A549 (cell line): Measurements from ENCODE around the gene CLDN7. TPM values are rescaled to one million over a fixed set of nuclear protein-coding genes. Genes with fewer than 3 reads are reported as not detected.

Experiments used
- ATAC-seq, 2 experiments: fragments of 200-7000 bp in 1 of 2; fragments of >200 bp in 1 of 2; cut with Nextera tagmentation in 1 of 2; cut with Tn5 transposase in 1 of 2; 3 replicates each; pipeline versions ENCODE4 v1.8.0 to v1.9.1; 2018 to 2020; ENCODE audit warnings: mild to moderate bottlenecking in 1 of 2, moderate library complexity in 1 of 2
- CTCF ChIA-PET: fragments of 300-600 bp; sonication (Branson Sonifier 250); formaldehyde crosslinking; extraction: SDS; loops from one replicate; lab custom pipeline; 2021; ENCODE audit warnings: antibody characterized with exemption, inconsistent platforms; lab: Yijun Ruan, JAX
- POLR2A ChIA-PET: fragments of 350-600 bp; formaldehyde crosslinking; extraction: SDS; loops from one replicate; lab custom pipeline; 2021; ENCODE audit warnings: antibody characterized with exemption, inconsistent platforms; lab: Yijun Ruan, JAX
- DNase-seq, 2 experiments: peaks; one replicate each; pipeline versions ENCODE4 v3.0.0 to v3.0.0-alpha.2; 2011 to 2016; ENCODE audit warnings: low read depth in 1 of 2, low spot score in 1 of 2
- FAIRE-seq: peaks from 2 replicates; lab custom pipeline; 2011; peaks lifted over from hg19 to GRCh38; lab: Jason Lieb, UNC
- H3K27ac ChIP-seq, 2 experiments: fragments of >200 bp; sonication (Bioruptor Twin); formaldehyde crosslinking; 3 replicates each; pipeline ENCODE4 v1.5.1; 2016 to 2017
- H3K4me1 ChIP-seq: fragments of >200 bp; sonication (Bioruptor Twin); formaldehyde crosslinking; 3 replicates; pipeline ENCODE4 v1.6.1; 2016
- H3K4me2 ChIP-seq: fragments of >200 bp; sonication (Bioruptor Twin); formaldehyde crosslinking; 3 replicates; pipeline ENCODE4 v1.6.1; 2016
- H3K4me3 ChIP-seq: fragments of >200 bp; sonication (Bioruptor Twin); formaldehyde crosslinking; 3 replicates; pipeline ENCODE4 v1.5.1; 2016
- H3K9me3 ChIP-seq: fragments of >200 bp; sonication (Bioruptor Twin); formaldehyde crosslinking; 3 replicates; pipeline ENCODE4 v1.6.1; 2016
- CBX8 ChIP-seq: fragments of 200-600 bp; sonication (generic); IDR thresholded peaks from 2 replicates; pipeline ENCODE4 v1.6.1; 2016
- CEBPB ChIP-seq, 2 experiments: fragments of >200 bp in 1 of 2; sonication (Bioruptor Twin) in 1 of 2; formaldehyde crosslinking in 1 of 2; IDR thresholded peaks; 2 replicates each; pipeline ENCODE4 v1.6.1; 2012 to 2016
- CHD2 ChIP-seq: fragments of 150-350 bp; IDR thresholded peaks from 2 replicates; pipeline ENCODE4 v1.6.1; 2014; ENCODE audit warnings: low read length; ENCODE audit not compliant: partially characterized antibody
- E2F6 ChIP-seq: IDR thresholded peaks from 2 replicates; pipeline ENCODE4 v1.6.1; 2012; ENCODE audit warnings: low read depth, borderline replicate concordance
- EHF ChIP-seq: fragments of 250-450 bp; sonication (Bioruptor Pico); IDR thresholded peaks from 2 replicates; pipeline ENCODE4 v1.5.0; 2020; ENCODE audit warnings: mild to moderate bottlenecking
- ELK1 ChIP-seq: fragments of 150-350 bp; IDR thresholded peaks from 2 replicates; pipeline ENCODE4 v1.6.1; 2014; ENCODE audit warnings: low read depth, mild to moderate bottlenecking, low read length
- ESRRA ChIP-seq: fragments of 150-350 bp; IDR thresholded peaks from 2 replicates; pipeline ENCODE4 v1.6.1; 2014; ENCODE audit warnings: mild to moderate bottlenecking, low read length, borderline replicate concordance
- FOSB ChIP-seq: fragments of 250-450 bp; sonication (Bioruptor Pico); IDR thresholded peaks from 2 replicates; pipeline ENCODE4 v1.5.0; 2020; ENCODE audit warnings: mild to moderate bottlenecking, moderate library complexity
- FOXS1 ChIP-seq: fragments of 250-450 bp; sonication (Bioruptor Pico); IDR thresholded peaks from 2 replicates; pipeline ENCODE4 v1.5.0; 2020; ENCODE audit warnings: mild to moderate bottlenecking, moderate library complexity
- HDAC2 ChIP-seq: fragments of 200-600 bp; sonication (generic); IDR thresholded peaks from 2 replicates; pipeline ENCODE4 v1.6.1; 2016
- HEYL ChIP-seq: fragments of 250-450 bp; sonication (Bioruptor Pico); IDR thresholded peaks from 2 replicates; pipeline ENCODE4 v1.8.0; 2021; ENCODE audit warnings: mild to moderate bottlenecking, moderate library complexity
- HOXA7 ChIP-seq: fragments of 250-450 bp; sonication (Bioruptor Pico); IDR thresholded peaks from 2 replicates; pipeline ENCODE4 v1.5.0; 2020; ENCODE audit warnings: mild to moderate bottlenecking, moderate library complexity
- HOXB5 ChIP-seq: fragments of 250-450 bp; sonication (Bioruptor Pico); IDR thresholded peaks from 2 replicates; pipeline ENCODE4 v1.5.0; 2020; ENCODE audit warnings: mild to moderate bottlenecking, moderate library complexity
- JUNB ChIP-seq: fragments of >200 bp; sonication (Bioruptor Twin); formaldehyde crosslinking; IDR thresholded peaks from 2 replicates; pipeline ENCODE4 v1.6.1; 2016
- MAX ChIP-seq: IDR thresholded peaks from 2 replicates; pipeline ENCODE4 v1.6.1; 2012
- NFE2L2 ChIP-seq: fragments of 150-350 bp; conservative IDR thresholded peaks from 2 replicates; pipeline ENCODE4 v1.6.1; 2014; ENCODE audit warnings: low read length
- NR3C1 ChIP-seq: fragments of >200 bp; sonication (Bioruptor Twin); formaldehyde crosslinking; IDR thresholded peaks from 3 replicates; pipeline ENCODE4 v1.6.1; 2017
- PHF8 ChIP-seq: fragments of 200-600 bp; sonication (generic); IDR thresholded peaks from 2 replicates; pipeline ENCODE4 v1.6.1; 2016; ENCODE audit warnings: low read depth, mild to moderate bottlenecking, antibody characterized with exemption, moderate library complexity, borderline replicate concordance
- RNF2 ChIP-seq: fragments of 200-600 bp; sonication (generic); IDR thresholded peaks from 2 replicates; pipeline ENCODE4 v1.6.1; 2016; ENCODE audit warnings: low read depth, mild to moderate bottlenecking, antibody characterized with exemption, moderate library complexity, borderline replicate concordance
- TFCP2L1 ChIP-seq: fragments of 250-450 bp; sonication (Bioruptor Pico); IDR thresholded peaks from 2 replicates; pipeline ENCODE4 v1.5.0; 2021; ENCODE audit warnings: mild to moderate bottlenecking
- USF2 ChIP-seq: fragments of 450-650 bp; IDR thresholded peaks from 2 replicates; pipeline ENCODE4 v1.6.1; 2014; ENCODE audit warnings: antibody characterized with exemption
- ZSCAN20 ChIP-seq: fragments of 250-450 bp; sonication (Bioruptor Pico); IDR thresholded peaks from 2 replicates; pipeline ENCODE4 v1.8.0; 2022; ENCODE audit warnings: mild to moderate bottlenecking, moderate library complexity
- WGBS: methylation state at CpG from one replicate; pipeline ENCODE4 v1.1.6; 2017; ENCODE audit errors: missing lambda C conversion rate; 5-methylcytosine and 5-hydroxymethylcytosine counted together
- polyA plus RNA-seq, 4 experiments: library from polyadenylated mRNA; depleted of rRNA in 3 of 4; stranded (reverse); fragments of >200 nt; fragmentation: RNase III in 1 of 4; extraction: RNeasy Plus Mini Kit Qiagen cat#74134 plus additional on column Dnase treatment in 1 of 4; gene quantifications; 2 replicates in 3 of 4; 3 replicates in 1 of 4; pipeline ENCODE4 v1.2.3, GENCODE V29; 2011 to 2017

CLDN7 gene
- polyA plus RNA-seq, 2 of the 4 experiments (the other 2 are of a cell fraction), result 0.97 to 4.2 TPM

GRCh38 chr17:7295230-7296180, 33.2 kb upstream of the CLDN7 start:
- ChIA-PET POLR2A (interaction anchor here (1.3 kb wide), 5 partner anchors 14 to 250 kb away, joined by 3 to 5 read pairs (median 3); partner anchors contain the start of gene SLC2A4), CTCF (interaction anchor here (0.7 to 11.0 kb wide), 53 partner anchors 10 to 274 kb away, joined by 3 to 446 read pairs (median 6); partner anchors contain the start of genes ACADVL, ACAP1, CTDNEP1 and DLG4)
- FAIRE-seq, result no peak
- peak overlapping the region; percentile 100 for H3K4me2 ChIP-seq
- WGBS, result 92% methylated on average over 42 of the region's 42 CpGs
- H3K4me1 ChIP-seq, result peaks cover 22% of the 10 kb centered on the region; the same call in 2 of the 3 replicates
- ATAC-seq, result no peak; a peak in 1 of 6 replicates
- DNase-seq, result no peak
- peak overlapping the region; percentile 54 to 82; a peak in 5 of 6 replicates for H3K27ac ChIP-seq
- H3K9me3 ChIP-seq, result no peaks in the 10 kb centered on the region
- peak overlapping the region; percentile 48 for H3K4me3 ChIP-seq
- 0 out of 2 replicates have a peak, but pooled peaks have one; percentile 69 for TF ChIP-seq RNF2
- TF ChIP-seq HOXA7 (CRISPR knock-in tag), result no peak
- TF ChIP-seq, all 56 proteins: peak for 1

GRCh38 chr17:7294614-7295153, 32.4 kb upstream of the CLDN7 start, which contains the start of gene YBX2:
TSS of gene YBX2 (minus strand) at chr17:7294639. CDS start at chr17:7294500, 139 bp downstream.
- FAIRE-seq (no peak), ATAC-seq (peak; percentile 49 to 78), DNase-seq (peak; percentile 89 to 90)
- peak within 1 kb of the TSS; percentile 54 to 80 for H3K27ac ChIP-seq
- ChIA-PET POLR2A (no interaction called here), CTCF (no interaction called here)
- peak within 1 kb of the TSS; percentile 48 for H3K4me3 ChIP-seq
- H3K4me2 ChIP-seq, result peak within 1 kb of the TSS; percentile 100
- H3K9me3 ChIP-seq, result no peaks in the 10 kb centered on the region
- TF ChIP-seq RNF2, result 0 out of 2 replicates have a peak, but pooled peaks have one; percentile 47
- no peak for TF ChIP-seq PHF8
- peak; percentile 69 for TF ChIP-seq USF2
- peak; percentile 94 for TF ChIP-seq E2F6
- peak; percentile 68 for TF ChIP-seq MAX
- peaks cover 22% of the 10 kb centered on the region; the same call in 2 of the 3 replicates for H3K4me1 ChIP-seq
- WGBS, result 40% methylated on average over 16 of the region's 57 CpGs

- ChIA-PET CTCF (interaction anchor here (1.5 to 6.3 kb wide), 4 partner anchors 9 to 249 kb away, joined by 4 to 97 read pairs (median 4); partner anchors contain the start of gene SLC2A4), POLR2A (interaction anchor here (1.9 kb wide), 1 partner anchor 13 kb away, joined by 5 read pairs; the partner anchor contains the start of gene SLC2A4)
- Histone ChIP-seq H3K4me1 (peaks cover 22% of the 10 kb centered on the region; the same call in 2 of the 3 replicates), H3K9me3 (no peaks in the 10 kb centered on the region), H3K27ac (peak overlapping the region in 1 of 2 experiments; percentile 80; a peak in 4 of 6 replicates), H3K4me3 (peak overlapping the region; percentile 48)
- ATAC-seq (no peak), DNase-seq (no peak), FAIRE-seq (no peak)
- TF ChIP-seq FOSB (CRISPR knock-in tag) (no peak), CBX8 (no peak), EHF (CRISPR knock-in tag) (no peak), HOXB5 (CRISPR knock-in tag) (peak; percentile 28; the same call in 1 of the 2 replicates), NR3C1 (no peak)
- TF ChIP-seq, all 56 proteins: peak for 1
- peak overlapping the region; percentile 100 for H3K4me2 ChIP-seq
- 78% methylated on average over 14 of the region's 75 CpGs for WGBS
These were observed 31.7 kb upstream of the CLDN7 start for GRCh38 chr17:7293816-7294613.

GRCh38 chr17:7293159-7293558, 30.9 kb upstream of the CLDN7 start:
- H3K4me2 ChIP-seq, result no peak overlapping the region
- FAIRE-seq (no peak), ATAC-seq (no peak), DNase-seq (no peak)
- H3K9me3 ChIP-seq, result no peaks in the 10 kb centered on the region
- peaks cover 22% of the 10 kb centered on the region; the same call in 2 of the 3 replicates for H3K4me1 ChIP-seq
- CTCF ChIA-PET, result interaction anchor here (0.7 to 6.3 kb wide), 7 partner anchors 8 to 248 kb away, joined by 3 to 97 read pairs (median 4); partner anchors contain the start of gene SLC2A4
- H3K4me3 ChIP-seq, result no peak overlapping the region
- WGBS, result 92% methylated on average over 11 of the region's 11 CpGs
- POLR2A ChIA-PET, result interaction anchor here (1.9 kb wide), 1 partner anchor 12 kb away, joined by 5 read pairs; the partner anchor contains the start of gene SLC2A4
- H3K27ac ChIP-seq, result no peak overlapping the region
- no peak for TF ChIP-seq ELK1
- no peak for TF ChIP-seq ZSCAN20
- TF ChIP-seq HDAC2, result no peak
- no peak for TF ChIP-seq HEYL (CRISPR knock-in tag)
- no peak for TF ChIP-seq ESRRA
- no peak for TF ChIP-seq TFCP2L1 (CRISPR knock-in tag)
- no peak for TF ChIP-seq NFE2L2
- no peak for TF ChIP-seq FOXS1 (CRISPR knock-in tag)
- no peak for TF ChIP-seq CHD2
- no peak for TF ChIP-seq JUNB
- no peak for TF ChIP-seq CEBPB (IDR thresholded peaks at IDR 0.05)
